ENCODE results near the gene LPP.

LPP gene

GRCh38 chr3:188503647-188504046 lies 349.7 kb downstream of the LPP start:
- peaks cover 3% of the 10 kb centered on the region; the same call in 1 of the 2 replicates for H3K9me3 ChIP-seq (ENCODE audit: control insufficient read depth, insufficient read depth, low read length)

GRCh38 chr3:188505151-188505550 lies 351.2 kb downstream of the LPP start:
- Histone ChIP-seq H3K9me3 (ENCODE audit: control insufficient read depth, insufficient read depth, low read length) (peaks cover 3% of the 10 kb centered on the region; the same call in 1 of the 2 replicates), H3K4me1 (ENCODE audit: insufficient read depth, low read length) (peaks cover 7% of the 10 kb centered on the region), H3K9ac (ENCODE audit: low read depth, low read length) (no peak overlapping the region), H3K36me3 (ENCODE audit: insufficient read depth, low read length) (no peaks in the 10 kb centered on the region)

More at GRCh38 chr3:188503647-188504046, 349.7 kb downstream of the LPP start:
- H3K4me1 ChIP-seq (ENCODE audit: insufficient read depth, low read length) = peaks cover 7% of the 10 kb centered on the region
- no peaks in the 10 kb centered on the region for H3K36me3 ChIP-seq (ENCODE audit: insufficient read depth, low read length)
- H3K9ac ChIP-seq (ENCODE audit: low read depth, low read length) = no peak overlapping the region

GRCh38 chr3:188505911-188506310 lies 352.0 kb downstream of the LPP start:
- Histone ChIP-seq H3K36me3 (ENCODE audit: insufficient read depth, low read length) (no peaks in the 10 kb centered on the region), H3K9me3 (ENCODE audit: control insufficient read depth, insufficient read depth, low read length) (peaks cover 3% of the 10 kb centered on the region; the same call in 1 of the 2 replicates), H3K4me1 (ENCODE audit: insufficient read depth, low read length) (peaks cover 7% of the 10 kb centered on the region), H3K9ac (ENCODE audit: low read depth, low read length) (no peak overlapping the region)

GRCh38 chr3:188506446-188506845 lies 352.5 kb downstream of the LPP start:
- peaks cover 7% of the 10 kb centered on the region for H3K4me1 ChIP-seq (ENCODE audit: insufficient read depth, low read length)
- H3K36me3 ChIP-seq (ENCODE audit: insufficient read depth, low read length) = no peaks in the 10 kb centered on the region
- peaks cover 3% of the 10 kb centered on the region; the same call in 1 of the 2 replicates for H3K9me3 ChIP-seq (ENCODE audit: control insufficient read depth, insufficient read depth, low read length)
- no peak overlapping the region for H3K9ac ChIP-seq (ENCODE audit: low read depth, low read length)

GRCh38 chr3:188507244-188507720 lies 353.3 kb downstream of the LPP start:
- Histone ChIP-seq H3K36me3 (ENCODE audit: insufficient read depth, low read length) (no peaks in the 10 kb centered on the region), H3K4me1 (ENCODE audit: insufficient read depth, low read length) (peaks cover 7% of the 10 kb centered on the region), H3K9me3 (ENCODE audit: control insufficient read depth, insufficient read depth, low read length) (peaks cover 3% of the 10 kb centered on the region; the same call in 1 of the 2 replicates), H3K9ac (ENCODE audit: low read depth, low read length) (no peak overlapping the region)

- Histone ChIP-seq H3K4me1 (ENCODE audit: insufficient read depth, low read length) (peaks cover 7% of the 10 kb centered on the region), H3K36me3 (ENCODE audit: insufficient read depth, low read length) (no peaks in the 10 kb centered on the region), H3K9ac (ENCODE audit: low read depth, low read length) (no peak overlapping the region), H3K9me3 (ENCODE audit: control insufficient read depth, insufficient read depth, low read length) (peaks cover under 1% of the 10 kb centered on the region; the same call in 1 of the 2 replicates)
Measured at GRCh38 chr3:188508454-188508853, 354.5 kb downstream of the LPP start.

- Histone ChIP-seq H3K4me1 (ENCODE audit: insufficient read depth, low read length) (peaks cover 7% of the 10 kb centered on the region), H3K36me3 (ENCODE audit: insufficient read depth, low read length) (no peaks in the 10 kb centered on the region), H3K9ac (ENCODE audit: low read depth, low read length) (no peak overlapping the region), H3K9me3 (ENCODE audit: control insufficient read depth, insufficient read depth, low read length) (no peaks in the 10 kb centered on the region)
Measured at GRCh38 chr3:188509316-188509715, 355.4 kb downstream of the LPP start.

GRCh38 chr3:188510366-188510765 lies 356.4 kb downstream of the LPP start:
- Histone ChIP-seq H3K9me3 (ENCODE audit: control insufficient read depth, insufficient read depth, low read length) (no peaks in the 10 kb centered on the region), H3K4me1 (ENCODE audit: insufficient read depth, low read length) (peaks cover 7% of the 10 kb centered on the region), H3K9ac (ENCODE audit: low read depth, low read length) (no peak overlapping the region), H3K36me3 (ENCODE audit: insufficient read depth, low read length) (no peaks in the 10 kb centered on the region)

- Histone ChIP-seq H3K4me1 (ENCODE audit: insufficient read depth, low read length) (no peaks in the 10 kb centered on the region; the same call in 1 of the 2 replicates), H3K9ac (ENCODE audit: low read depth, low read length) (no peak overlapping the region), H3K9me3 (ENCODE audit: control insufficient read depth, insufficient read depth, low read length) (no peaks in the 10 kb centered on the region), H3K36me3 (ENCODE audit: insufficient read depth, low read length) (no peaks in the 10 kb centered on the region)
Measured at GRCh38 chr3:188513662-188514328, 359.8 kb downstream of the LPP start.

GRCh38 chr3:188516515-188516914 lies 362.6 kb downstream of the LPP start:
- Histone ChIP-seq H3K36me3 (ENCODE audit: insufficient read depth, low read length) (no peaks in the 10 kb centered on the region), H3K9ac (ENCODE audit: low read depth, low read length) (no peak overlapping the region), H3K9me3 (ENCODE audit: control insufficient read depth, insufficient read depth, low read length) (no peaks in the 10 kb centered on the region), H3K4me1 (ENCODE audit: insufficient read depth, low read length) (no peaks in the 10 kb centered on the region; the same call in 1 of the 2 replicates)

- Histone ChIP-seq H3K9me3 (ENCODE audit: control insufficient read depth, insufficient read depth, low read length) (no peaks in the 10 kb centered on the region), H3K4me1 (ENCODE audit: insufficient read depth, low read length) (no peaks in the 10 kb centered on the region; the same call in 1 of the 2 replicates), H3K9ac (ENCODE audit: low read depth, low read length) (no peak overlapping the region), H3K36me3 (ENCODE audit: insufficient read depth, low read length) (no peaks in the 10 kb centered on the region)
Measured at GRCh38 chr3:188518416-188518815, 364.5 kb downstream of the LPP start.

- H3K4me1 ChIP-seq (ENCODE audit: insufficient read depth, low read length) = no peaks in the 10 kb centered on the region; the same call in 1 of the 2 replicates
- no peak overlapping the region for H3K9ac ChIP-seq (ENCODE audit: low read depth, low read length)
- H3K9me3 ChIP-seq (ENCODE audit: control insufficient read depth, insufficient read depth, low read length) = no peaks in the 10 kb centered on the region
- no peaks in the 10 kb centered on the region for H3K36me3 ChIP-seq (ENCODE audit: insufficient read depth, low read length)
Measured at GRCh38 chr3:188518835-188519452, 365.0 kb downstream of the LPP start.

- Histone ChIP-seq H3K9me3 (ENCODE audit: control insufficient read depth, insufficient read depth, low read length) (no peaks in the 10 kb centered on the region), H3K4me1 (ENCODE audit: insufficient read depth, low read length) (no peaks in the 10 kb centered on the region; the same call in 1 of the 2 replicates), H3K36me3 (ENCODE audit: insufficient read depth, low read length) (no peaks in the 10 kb centered on the region), H3K9ac (ENCODE audit: low read depth, low read length) (no peak overlapping the region)
Measured at GRCh38 chr3:188520466-188520865, 366.5 kb downstream of the LPP start.

- Histone ChIP-seq H3K36me3 (ENCODE audit: insufficient read depth, low read length) (no peaks in the 10 kb centered on the region), H3K4me1 (ENCODE audit: insufficient read depth, low read length) (no peaks in the 10 kb centered on the region), H3K9ac (ENCODE audit: low read depth, low read length) (no peak overlapping the region), H3K9me3 (ENCODE audit: control insufficient read depth, insufficient read depth, low read length) (no peaks in the 10 kb centered on the region)
Measured at GRCh38 chr3:188522115-188522514, 368.2 kb downstream of the LPP start.

- H3K9ac ChIP-seq (ENCODE audit: low read depth, low read length) = no peak overlapping the region
- no peaks in the 10 kb centered on the region for H3K4me1 ChIP-seq (ENCODE audit: insufficient read depth, low read length)
- no peaks in the 10 kb centered on the region for H3K9me3 ChIP-seq (ENCODE audit: control insufficient read depth, insufficient read depth, low read length)
- no peaks in the 10 kb centered on the region for H3K36me3 ChIP-seq (ENCODE audit: insufficient read depth, low read length)
Measured at GRCh38 chr3:188523291-188523690, 369.3 kb downstream of the LPP start.
